GM12892 (cell line): ENCODE data around the gene SLC25A3.

Experiments
- POLR2A ChIP-seq: IDR thresholded peaks from 2 replicates; pipeline ENCODE4 v1.6.1; 2011; ENCODE audit warnings: low read depth, low read length, control low read depth
- POLR2AphosphoS5 ChIP-seq: IDR thresholded peaks from 2 replicates; pipeline ENCODE4 v1.6.1; 2011; ENCODE audit warnings: low read depth, low read length, control low read depth
- TAF1 ChIP-seq: IDR thresholded peaks from 2 replicates; pipeline ENCODE4 v1.6.1; 2011; ENCODE audit warnings: low read depth, mild to moderate bottlenecking, control low read depth, low read length, borderline replicate concordance

DNA sequence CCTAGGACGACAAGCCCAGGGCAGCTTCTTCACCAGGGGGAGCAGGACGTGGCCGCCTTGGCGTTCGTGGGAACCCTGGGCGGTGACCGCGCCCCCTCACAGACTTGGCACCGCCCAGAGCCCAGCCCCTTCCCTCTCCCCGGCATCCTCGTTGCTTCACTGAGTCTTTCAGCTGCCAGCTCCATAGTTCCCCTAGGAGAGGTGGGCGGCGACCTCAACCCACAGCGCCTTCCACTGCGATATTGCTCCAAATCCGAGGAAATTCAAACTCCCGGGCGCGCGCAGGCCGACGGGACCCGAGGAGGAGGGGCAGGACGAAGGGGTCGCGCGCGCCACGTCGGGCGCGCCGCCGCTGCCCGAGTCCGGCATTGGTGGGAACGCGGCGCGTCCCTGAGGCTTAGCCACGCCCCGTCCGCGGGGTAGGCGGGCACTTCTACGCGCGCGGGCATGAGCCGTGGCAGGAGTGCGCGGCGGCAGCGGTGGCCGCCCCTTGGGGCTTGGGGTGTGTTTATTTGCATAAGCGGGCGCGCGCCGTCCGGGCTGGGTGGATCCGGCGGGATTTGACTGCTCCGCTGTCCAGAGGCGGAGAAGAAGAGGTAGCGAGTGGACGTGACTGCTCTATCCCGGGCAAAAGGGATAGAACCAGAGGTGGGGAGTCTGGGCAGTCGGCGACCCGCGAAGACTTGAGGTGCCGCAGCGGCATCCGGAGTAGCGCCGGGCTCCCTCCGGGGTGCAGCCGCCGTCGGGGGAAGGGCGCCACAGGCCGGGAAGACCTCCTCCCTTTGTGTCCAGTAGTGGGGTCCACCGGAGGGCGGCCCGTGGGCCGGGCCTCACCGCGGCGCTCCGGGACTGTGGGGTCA, 51.5 kb downstream of the SLC25A3 start, which contains the start of the genes APAF1 and IKBIP:
- TF ChIP-seq POLR2AphosphoS5 (peak; percentile 86), POLR2A (peak; percentile 89), TAF1 (no peak; the same call in 1 of the 2 replicates)
